HG03460 (cell line): ENCODE data around the gene EYA3.

Experiments used
- ATAC-seq: cut with Tn5 transposase; IDR thresholded peaks from one replicate; pipeline ENCODE4 v1.9.1; 2021; ENCODE audit not compliant: unreplicated experiment

The EYA3 gene, protein sequence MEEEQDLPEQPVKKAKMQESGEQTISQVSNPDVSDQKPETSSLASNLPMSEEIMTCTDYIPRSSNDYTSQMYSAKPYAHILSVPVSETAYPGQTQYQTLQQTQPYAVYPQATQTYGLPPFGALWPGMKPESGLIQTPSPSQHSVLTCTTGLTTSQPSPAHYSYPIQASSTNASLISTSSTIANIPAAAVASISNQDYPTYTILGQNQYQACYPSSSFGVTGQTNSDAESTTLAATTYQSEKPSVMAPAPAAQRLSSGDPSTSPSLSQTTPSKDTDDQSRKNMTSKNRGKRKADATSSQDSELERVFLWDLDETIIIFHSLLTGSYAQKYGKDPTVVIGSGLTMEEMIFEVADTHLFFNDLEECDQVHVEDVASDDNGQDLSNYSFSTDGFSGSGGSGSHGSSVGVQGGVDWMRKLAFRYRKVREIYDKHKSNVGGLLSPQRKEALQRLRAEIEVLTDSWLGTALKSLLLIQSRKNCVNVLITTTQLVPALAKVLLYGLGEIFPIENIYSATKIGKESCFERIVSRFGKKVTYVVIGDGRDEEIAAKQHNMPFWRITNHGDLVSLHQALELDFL

DNA sequence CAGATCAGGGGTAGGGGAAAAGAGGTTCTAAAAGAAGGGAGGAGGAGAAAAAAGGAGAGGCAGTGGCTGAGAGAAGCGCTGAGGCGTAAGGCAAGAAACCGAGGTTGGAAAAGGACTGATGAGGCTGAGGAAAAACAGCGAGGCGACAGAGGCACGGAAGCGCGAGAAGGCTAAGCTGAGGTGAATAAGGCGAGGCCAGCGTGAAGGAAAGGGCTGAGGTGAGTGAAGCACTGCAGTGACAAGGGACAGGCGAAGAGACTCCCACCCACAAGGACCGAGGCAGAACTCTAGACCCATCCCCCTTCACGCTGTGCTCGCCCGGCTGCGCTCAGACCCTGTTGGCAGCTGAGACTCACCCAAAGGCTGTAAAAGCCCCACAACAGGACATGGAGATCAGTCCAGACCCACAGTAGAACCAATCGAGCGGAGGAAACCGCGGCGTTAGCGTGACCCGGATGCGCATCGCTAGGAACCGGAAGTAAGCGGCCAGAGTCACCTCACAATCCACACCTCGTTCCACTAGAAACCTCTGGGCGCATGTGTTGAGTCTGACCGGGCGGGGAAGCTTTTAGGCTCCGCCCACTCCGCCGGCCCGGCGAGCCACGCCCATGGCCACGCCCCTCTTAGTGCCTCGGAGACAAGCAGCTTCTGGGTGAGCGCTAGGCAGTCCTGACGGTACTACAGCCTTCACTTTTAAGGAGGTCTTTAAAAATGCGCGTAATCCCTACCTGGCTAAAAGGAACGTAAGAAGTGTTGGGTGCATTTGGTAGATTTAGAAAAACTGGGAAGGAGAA, at the start of gene EYA3:
TSS of gene EYA3 (minus strand) at position 443 of the 794 bp plus-strand sequence. CDS start 30,584 bp downstream, outside the sequence.
- peak; percentile 92 for ATAC-seq

DNA sequence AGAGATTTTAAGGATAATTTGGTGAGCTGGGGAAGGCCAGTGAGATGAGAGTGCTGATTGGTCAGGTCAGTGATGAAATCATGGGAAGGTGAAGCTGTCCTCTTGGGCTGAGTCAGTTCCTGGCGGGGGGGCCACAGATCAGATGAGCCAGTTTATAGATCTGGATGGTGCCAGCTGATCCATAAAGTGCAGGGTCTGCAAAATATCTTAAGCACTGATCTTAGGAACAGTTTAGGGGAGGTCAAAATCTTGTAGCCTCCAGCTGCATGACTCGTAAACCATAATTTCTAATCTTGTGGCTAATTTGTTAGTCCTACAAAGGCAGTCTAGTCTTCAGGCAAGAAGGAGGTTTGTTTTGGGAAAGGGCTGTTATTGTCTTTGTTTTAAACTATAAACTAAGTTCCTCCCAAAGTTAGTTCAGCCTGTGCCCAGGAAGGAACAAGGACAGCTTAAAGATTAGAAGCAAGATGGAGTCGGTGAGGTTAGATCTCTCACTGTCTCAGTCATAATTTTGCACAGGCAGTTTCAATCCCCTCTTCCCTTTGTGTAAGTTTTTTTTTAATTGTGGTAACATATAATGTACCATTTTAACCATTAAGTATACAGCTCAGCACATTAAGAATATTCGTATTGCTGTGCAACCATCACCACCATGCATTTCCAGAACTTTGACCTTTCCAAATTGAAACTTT, 48.7 kb upstream of the EYA3 start:
- ATAC-seq: no peak

DNA sequence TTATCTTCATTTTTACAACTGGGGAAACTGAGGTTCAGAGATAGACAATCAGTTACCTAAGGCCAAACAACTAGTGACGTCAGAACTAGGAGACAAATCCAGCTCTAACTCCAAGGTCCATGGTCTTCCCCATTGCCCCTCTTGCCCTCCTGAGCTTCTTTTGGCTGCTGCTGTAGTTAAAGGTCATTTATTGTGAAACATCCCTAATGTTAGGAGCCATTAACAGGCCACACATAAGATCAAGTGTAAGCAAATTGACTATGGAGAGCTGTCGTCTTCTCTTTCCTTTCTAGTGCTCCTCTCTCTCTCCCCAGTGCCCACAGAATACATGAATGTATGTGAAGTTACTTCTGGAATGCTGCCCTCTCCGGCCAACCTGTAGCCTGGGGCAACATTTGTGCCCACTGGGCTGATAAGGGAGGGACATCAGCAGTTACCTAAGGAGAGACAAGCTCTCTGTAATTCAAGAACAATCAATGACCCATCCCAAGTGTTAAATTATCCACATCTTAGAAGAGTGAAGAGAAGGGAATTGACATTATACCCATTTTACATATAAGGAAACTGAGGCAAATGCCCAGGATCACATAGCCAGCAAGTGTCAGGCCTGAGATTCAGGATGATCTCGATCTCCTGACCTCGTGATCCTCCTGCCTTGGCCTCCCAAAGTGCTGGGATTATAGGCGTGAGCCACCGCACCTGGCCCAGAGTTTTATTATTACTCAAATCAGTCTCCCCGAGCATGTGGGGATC, 47.9 kb upstream of the EYA3 start:
- ATAC-seq: no peak

DNA sequence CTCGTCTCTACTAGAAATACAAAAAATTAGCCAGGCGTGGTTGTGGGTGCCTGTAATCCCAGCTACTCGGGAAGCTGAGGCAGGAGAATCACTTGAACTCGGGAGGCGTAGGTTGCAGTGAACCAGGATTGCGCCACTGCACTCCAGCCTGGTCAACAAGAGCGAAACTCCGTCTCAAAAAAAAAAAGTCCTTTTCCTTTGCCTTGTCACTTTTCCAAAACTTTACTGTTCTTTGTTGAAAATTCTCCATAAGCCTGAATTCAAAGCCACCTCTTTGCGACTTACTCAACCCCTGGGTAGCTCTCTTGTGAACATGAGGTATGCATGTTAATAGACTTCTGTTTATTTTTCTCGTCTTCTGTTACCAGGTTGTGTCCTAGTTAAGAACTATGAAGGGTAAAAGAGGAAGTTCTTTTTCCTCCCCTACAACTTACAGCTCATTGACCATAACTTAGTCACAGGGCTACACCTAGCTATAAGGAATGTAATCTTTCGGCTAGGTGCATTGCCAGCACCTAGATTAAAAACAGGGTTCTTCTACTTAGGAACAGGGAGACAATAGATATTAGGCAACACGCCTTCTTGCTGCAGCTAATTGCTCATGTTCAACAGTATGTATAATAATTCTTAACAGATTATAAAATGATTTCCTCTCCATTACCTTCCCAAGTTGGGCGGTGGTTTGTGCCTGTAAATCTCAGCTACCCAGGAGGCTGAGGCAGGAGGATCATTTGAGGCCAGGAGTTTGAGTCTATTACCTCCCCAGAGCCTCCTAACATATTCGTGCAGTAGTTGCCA, 47.2 kb upstream of the EYA3 start:
- no peak for ATAC-seq

DNA sequence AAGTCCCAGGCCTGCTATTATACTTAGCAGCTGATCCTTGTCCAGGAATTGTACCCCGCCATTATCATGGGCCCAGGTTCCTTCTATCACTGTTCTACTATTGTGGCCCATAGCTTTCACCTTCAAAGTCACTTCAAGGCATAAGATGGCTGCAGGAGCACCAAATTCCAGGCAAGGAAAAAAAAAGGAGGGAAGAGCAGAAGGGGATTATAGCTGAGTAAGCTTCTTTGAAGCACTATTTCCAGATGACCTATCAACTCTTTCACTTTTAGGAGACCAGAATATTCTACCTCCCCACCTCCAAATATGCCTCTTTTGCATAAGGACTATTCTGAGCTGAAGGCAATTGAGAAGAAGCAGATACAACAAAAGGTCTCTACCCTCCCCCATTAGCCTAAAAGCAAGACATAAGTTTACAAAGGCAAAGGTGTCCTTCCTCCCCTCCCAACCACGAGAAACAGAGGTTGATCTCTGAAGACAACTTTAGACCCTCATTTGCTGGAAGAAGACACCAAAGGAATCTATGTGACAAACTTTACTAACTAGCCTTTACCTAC, 46.3 kb upstream of the EYA3 start:
- no peak for ATAC-seq

DNA sequence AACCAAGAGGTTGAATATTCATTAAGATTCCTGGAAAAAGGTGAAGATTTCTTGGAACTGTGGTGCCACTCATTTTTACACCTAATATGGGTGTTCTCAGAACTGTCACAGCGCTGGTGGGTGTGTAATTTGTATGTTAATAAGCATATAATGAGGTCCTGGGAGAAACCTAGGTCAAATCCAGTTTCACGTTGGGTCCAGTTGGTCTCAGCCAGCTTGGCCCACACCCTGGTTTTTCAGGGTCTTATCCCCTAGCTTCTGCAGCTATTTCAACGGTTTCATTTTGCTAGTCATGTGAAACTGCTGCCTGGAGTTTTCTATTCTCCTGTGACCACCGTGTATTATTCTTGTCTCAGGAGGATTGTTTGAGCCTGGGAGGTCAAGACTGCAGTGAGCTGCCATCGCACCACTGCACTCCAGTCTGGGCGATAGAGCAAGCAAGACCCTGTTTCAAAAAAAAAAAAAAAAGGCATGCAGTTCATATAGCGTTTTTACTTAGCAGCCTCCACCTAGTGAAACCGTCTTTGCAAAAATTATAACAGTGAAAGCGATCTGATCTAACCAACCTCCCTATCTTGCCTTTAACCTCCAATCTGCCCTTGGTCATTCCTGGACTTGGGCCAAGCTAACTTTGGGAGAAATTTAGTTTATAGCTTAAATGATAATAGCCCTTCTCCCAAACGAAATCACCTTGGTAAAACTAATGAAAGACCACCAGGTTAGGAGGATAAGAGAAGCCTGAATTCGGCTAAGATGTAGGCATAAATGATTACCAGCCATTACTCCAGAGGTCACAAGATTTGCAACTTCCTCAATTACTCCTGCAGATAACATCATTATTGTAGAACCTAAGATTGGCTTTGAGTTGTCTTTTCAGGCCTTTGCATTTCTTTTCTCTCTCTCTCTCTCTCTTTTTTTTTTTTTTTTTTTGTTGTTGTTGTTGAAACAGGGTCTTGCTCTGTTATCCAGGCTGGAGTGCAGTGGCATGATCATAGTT, 44.1 kb upstream of the EYA3 start:
- no peak for ATAC-seq

DNA sequence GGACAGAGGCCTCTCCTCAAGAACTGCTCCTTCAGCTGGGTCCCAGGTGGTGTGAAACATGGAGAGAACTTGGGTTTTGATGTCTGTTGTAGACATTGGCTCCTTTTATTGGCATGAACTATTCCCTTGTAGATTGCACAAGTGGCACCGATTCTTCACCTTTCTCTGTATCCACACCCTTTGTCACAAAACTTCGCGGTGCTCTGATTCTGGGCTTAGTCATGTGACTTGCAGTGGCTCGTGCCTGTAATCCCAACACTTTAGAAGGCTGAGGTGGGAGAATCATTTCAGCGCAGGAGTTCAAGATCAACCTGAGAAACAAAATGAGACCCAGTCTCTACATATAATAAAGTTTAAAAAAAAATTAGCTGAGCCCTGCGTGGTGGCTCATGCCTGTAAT, 42.5 kb upstream of the EYA3 start:
- ATAC-seq: no peak

DNA sequence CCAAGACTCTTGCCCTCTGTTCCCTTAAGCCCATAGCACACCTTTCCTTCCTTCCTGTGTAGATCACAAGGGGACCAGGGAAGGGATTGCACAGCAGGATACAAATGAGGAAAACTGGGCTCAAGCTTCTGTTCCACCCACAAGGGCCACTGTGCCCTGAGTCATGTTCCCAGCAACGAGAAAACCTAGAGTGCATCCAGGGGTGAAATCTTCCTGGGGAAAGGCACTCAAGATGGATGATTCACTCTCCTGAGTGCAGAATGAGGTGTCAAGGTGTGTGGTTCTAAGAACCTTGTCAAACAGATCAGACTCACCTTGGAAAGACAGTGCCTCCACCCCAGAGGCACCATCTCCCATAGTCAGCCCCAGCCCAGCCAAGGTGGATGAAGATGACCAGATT, 40.7 kb upstream of the EYA3 start:
- ATAC-seq: no peak

DNA sequence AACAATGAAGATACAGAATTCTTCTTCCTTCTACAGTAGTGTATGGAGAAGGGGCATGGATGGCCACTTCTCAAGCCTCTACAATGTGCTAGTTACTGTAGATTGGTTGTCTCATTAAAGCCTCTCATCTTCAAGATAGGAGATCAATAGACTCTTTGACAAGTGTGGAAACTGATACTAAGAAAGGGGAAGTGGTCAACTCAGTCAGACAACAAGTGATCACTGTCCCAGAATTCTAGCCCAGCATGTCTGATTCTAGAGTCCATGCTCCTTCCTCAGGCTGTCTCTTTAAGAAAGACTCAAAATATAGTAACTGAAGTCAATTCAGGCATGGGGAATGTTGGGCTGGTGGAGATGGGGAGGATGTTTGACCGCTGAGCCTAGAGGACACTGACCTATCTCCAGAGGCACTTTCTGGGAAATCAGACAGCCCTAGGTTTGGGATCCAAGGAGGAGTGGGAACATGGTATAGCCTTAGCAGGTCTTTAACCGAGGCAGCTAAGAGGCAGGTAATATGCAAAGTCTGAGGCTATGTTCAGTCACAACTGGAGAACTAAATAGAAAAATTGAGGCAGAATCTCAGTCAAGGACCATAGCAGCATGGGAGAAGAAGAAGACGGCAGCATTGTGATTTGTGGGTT, 39.3 kb upstream of the EYA3 start:
- peak; percentile 77 for ATAC-seq

DNA sequence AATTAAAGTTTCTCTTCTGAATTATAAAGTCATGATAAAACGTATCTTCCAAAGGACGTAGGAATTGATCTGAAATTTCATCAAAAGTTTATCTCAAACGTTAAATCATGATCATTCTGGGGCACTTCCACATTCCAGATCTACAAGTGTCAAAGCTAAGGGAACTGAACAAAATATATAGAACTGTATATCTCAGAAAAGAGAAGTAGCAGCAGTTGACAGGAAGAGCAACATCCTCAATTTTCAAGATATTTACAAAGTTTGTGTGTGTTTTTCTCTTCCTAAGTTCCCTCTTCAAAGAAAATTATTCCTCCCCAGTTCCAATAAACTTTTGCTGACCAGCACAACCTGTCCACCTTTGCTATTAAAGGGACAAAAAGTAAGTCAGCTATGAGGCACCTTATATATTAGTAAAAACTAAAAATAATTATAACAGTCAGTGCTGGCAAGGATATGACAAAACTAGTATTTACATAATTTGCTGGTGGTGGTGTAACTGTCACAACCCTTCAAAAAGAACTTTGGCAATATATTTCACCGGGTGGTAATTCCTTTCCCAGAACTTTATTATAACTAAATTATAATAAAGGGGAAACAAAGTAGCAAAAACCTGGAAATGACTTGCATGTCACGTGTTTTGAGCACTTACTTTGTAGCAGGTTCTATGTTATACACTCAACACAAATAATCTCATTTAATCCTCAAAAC, 38.5 kb upstream of the EYA3 start:
- no peak for ATAC-seq

DNA sequence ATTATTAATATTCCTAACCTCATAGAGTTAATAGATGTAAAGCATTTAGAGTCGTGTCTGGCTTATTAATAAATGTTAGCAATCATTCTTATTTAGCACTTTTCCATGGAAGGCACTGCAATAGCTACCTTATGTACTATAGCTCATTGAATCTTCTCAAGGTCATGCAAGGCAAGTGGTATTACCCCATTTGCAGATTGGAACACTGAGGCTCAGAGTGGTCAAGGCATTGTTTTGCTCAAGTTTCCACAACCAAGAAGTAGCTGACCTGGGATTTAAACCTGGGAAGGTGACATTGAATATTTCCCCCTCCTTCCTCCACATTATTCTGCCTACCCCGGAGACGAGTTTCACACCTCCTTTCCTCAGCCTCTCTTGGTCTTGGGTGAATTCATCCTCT, 37.8 kb upstream of the EYA3 start:
- no peak for ATAC-seq

DNA sequence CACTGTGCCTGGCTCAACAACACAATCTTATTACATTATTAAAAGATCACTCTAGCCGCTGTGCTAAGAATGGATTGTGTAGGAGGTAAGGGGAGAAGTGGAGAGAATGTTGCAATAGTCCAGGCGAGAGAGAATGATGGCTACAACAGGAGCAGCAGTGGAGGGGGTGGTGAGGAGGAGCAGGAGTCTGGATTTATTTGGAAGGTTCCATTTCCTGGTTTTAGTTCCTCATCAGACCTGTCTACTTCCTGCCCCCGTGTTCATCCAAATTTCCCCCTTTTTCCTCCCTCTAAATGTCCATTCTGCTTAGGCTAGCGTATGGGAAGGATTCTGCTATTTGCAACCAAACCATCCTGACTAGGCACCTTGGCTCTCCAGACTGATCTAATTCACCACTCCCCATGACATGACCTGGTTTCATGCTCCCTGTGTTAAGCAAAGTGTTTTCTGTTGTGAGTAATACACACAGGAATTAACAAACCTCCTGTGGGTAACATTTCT, 35.1 kb upstream of the EYA3 start:
- ATAC-seq: no peak

DNA sequence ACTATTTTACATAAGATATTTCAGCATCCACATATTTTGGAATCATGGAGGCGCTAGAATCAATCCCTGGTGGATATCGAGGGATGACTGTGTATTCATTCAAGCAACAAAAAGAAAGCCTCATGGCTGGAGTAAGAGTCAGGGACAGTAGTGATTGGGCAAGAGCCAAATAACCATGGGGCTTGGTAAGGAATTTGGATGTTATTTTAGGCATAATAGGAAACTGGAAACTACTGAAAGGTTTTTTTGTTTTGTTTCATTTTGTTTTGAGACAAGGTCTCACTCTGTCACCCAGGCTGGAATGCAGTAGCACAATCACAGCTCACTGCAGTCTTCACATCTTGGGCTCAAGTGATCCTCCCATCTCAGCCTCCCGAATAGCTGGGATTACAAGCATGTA, 33.8 kb upstream of the EYA3 start:
- no peak for ATAC-seq

DNA sequence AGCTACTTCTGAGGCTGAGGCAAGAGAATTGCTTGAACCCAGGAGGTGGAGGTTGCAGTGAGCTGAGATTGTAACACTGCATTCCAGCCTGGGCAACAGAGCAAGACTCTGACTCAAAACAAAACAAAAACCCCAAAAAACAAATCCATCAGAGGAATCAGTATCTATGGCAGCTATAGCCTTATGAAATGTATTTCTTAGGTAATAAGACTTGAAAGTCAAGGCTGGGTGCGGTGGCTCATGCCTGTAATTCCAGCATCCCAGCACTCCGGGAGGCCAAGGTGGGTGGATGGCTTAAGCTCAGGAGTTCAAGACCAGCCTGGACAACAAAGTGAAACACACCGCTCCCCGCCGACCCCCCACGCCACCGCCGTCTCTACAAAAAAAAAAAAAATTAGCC, 31.1 kb upstream of the EYA3 start:
- no peak for ATAC-seq

DNA sequence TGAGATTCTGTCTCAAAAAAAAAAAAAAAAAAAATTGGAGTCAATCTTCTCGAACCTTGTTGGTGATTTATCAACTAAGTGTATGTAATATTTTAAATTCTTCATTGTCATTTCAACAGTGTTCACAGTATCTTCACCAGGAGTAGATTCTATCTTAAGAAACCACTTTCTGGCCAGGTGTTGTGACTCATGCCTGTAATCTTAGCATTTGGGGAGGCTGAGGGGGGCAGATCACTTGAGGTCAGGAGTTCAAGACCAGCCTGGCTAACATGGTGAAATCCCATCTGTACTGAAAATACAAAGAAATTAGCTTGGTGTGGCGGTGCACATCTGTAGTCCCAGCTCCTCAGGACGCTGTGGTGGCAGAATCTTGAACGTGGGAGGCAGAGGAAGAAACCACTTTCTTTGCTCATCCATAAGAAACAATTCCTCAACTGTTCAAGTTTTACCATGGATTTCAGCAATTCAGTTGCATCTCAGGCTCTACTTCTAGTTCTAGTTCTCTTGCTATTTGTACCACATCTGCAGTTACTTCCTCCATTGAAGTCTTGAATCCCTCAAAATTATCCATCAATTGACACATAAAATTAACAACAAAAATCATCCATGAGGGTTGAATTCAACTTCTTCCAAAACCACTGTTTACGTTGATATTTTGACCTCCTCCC, 30.4 kb upstream of the EYA3 start:
- no peak for ATAC-seq

DNA sequence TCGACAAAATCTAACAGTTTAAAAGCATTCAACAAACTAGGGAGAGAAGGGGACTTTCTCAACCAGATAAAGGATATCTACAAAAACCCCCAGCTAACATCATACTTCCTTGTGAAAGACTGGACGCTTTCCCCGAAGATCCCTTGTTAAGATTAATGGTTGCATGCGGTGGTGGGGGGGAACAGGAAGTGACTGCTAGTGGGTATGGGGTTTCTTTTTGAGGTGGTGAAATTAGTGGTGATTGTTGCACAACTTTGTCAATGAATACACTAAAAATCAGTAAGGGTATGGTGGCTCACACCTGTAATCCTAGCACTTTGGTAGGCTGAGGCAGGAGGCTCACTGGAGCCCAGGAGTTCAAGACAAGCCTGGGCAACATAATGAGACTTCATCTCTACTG, 26.9 kb upstream of the EYA3 start:
- no peak for ATAC-seq

DNA sequence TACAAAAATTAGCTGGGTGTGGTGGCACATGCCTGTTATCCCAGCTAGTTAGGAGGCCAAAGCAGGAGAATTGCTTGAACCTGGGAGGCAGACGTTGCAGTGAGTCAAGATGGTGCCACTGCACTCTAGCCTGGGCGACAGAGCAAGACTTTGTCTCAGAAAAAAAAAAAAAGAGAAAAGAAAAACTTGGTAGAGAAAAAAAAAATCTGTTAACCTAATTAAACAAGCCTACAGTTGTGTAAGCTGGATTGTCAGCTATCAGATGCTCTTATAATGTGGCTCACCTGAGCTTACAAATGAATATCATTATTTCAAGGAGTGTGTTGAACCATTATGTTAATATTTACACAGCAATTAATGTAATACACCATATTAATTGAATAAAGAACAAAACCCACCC, 26.4 kb upstream of the EYA3 start:
- no peak for ATAC-seq
